NCI-H2227 treated with DMSO at 0.1 percent for 48 hours (cell line): ENCODE measurements around the gene MCUB.

Experiments used
- DNase-seq: peaks from one replicate; lab custom pipeline; 2025; lab: John Stamatoyannopoulos, UW

MCUB gene

GRCh38 chr4:109729718-109730618 is 169.9 kb downstream of the MCUB start, which contains the start of gene PLA2G12A:
TSS of gene PLA2G12A (minus strand) at chr4:109730070. CDS start at chr4:109729809, 261 bp downstream.
- DNase-seq: peak; percentile 67

- no peak for DNase-seq
Observed at GRCh38 chr4:109730619-109731545, 170.8 kb downstream of the MCUB start.

GRCh38 chr4:109733728-109734127 is 173.7 kb downstream of the MCUB start:
- DNase-seq: no peak

GRCh38 chr4:109735566-109736365 is 175.7 kb downstream of the MCUB start:
- DNase-seq: no peak
